DND-41 (cell line): ENCODE results near the gene HEY2.

ENCODE experiments used
- ATAC-seq: fragments of 200-7000 bp; cut with Tn5 transposase; 3 replicates; pipeline ENCODE4 v1.9.1; 2021; ENCODE audit warnings: low read depth; ENCODE audit not compliant: insufficient read depth
- DNase-seq: peaks from one replicate; pipeline ENCODE4 v3.0.0-alpha.2; 2020
- H2AFZ ChIP-seq: 2 replicates; pipeline ENCODE4 v1.6.0; 2012; ENCODE audit warnings: low read depth, low read length
- H3K27ac ChIP-seq: 2 replicates; pipeline ENCODE4 v1.5.1; 2012; ENCODE audit warnings: low read length, inconsistent platforms
- H3K27me3 ChIP-seq: fragments of 200-600 bp; sonication (generic); 2 replicates; pipeline ENCODE4 v1.6.0; 2012; ENCODE audit warnings: low read length, mild to moderate bottlenecking, inconsistent platforms; ENCODE audit not compliant: insufficient read depth, poor library complexity
- H3K36me3 ChIP-seq: 2 replicates; pipeline ENCODE4 v1.5.1; 2012; ENCODE audit warnings: low read length, inconsistent platforms; ENCODE audit not compliant: insufficient read depth
- H3K4me1 ChIP-seq: 2 replicates; pipeline ENCODE4 v1.5.1; 2012; ENCODE audit warnings: mild to moderate bottlenecking, low read length; ENCODE audit not compliant: insufficient read depth
- H3K4me2 ChIP-seq: 2 replicates; pipeline ENCODE4 v1.6.0; 2012; ENCODE audit warnings: mild to moderate bottlenecking, moderate library complexity, low read length, inconsistent platforms; ENCODE audit not compliant: insufficient read depth
- H3K4me3 ChIP-seq, 2 experiments: fragments of 200-600 bp in 1 of 2; shearing (Covaris generic) in 1 of 2; 2 replicates each; pipeline ENCODE4 v1.5.1; 2012 to 2016; ENCODE audit warnings: inconsistent platforms in 2 of 2, low read length in 2 of 2, mild to moderate bottlenecking in 2 of 2, low read depth in 1 of 2, moderate library complexity in 1 of 2
- H3K79me2 ChIP-seq: 2 replicates; pipeline ENCODE4 v1.6.0; 2012; ENCODE audit warnings: low read length, inconsistent platforms; ENCODE audit not compliant: insufficient read depth
- H3K9ac ChIP-seq: 2 replicates; pipeline ENCODE4 v1.6.0; 2012; ENCODE audit warnings: low read depth, mild to moderate bottlenecking, inconsistent platforms, low read length, moderate library complexity
- H3K9me3 ChIP-seq: 2 replicates; pipeline ENCODE4 v1.5.1; 2012; ENCODE audit warnings: low read length, moderate library complexity, mild to moderate bottlenecking, inconsistent platforms; ENCODE audit not compliant: insufficient read depth, severe bottlenecking
- H4K20me1 ChIP-seq: 2 replicates; pipeline ENCODE4 v1.6.0; 2012; ENCODE audit warnings: low read length; ENCODE audit not compliant: insufficient read depth
- CTCF ChIP-seq: IDR thresholded peaks from 2 replicates; pipeline ENCODE4 v1.5.1; 2012; ENCODE audit warnings: borderline replicate concordance, low read length, moderate library complexity, mild to moderate bottlenecking; ENCODE audit not compliant: poor library complexity, severe bottlenecking; ENCODE audit errors: extremely low read depth
- EZH2 ChIP-seq: IDR thresholded peaks from 3 replicates; pipeline ENCODE4 v1.6.1; 2012; ENCODE audit warnings: borderline replicate concordance, low read depth, mild to moderate bottlenecking, moderate library complexity, low read length, inconsistent platforms; ENCODE audit not compliant: severe bottlenecking

HEY2 gene

GRCh38 chr6:125717120-125717731 lies 32.2 kb upstream of the HEY2 start:
- no peak for DNase-seq
- no peaks in the 10 kb centered on the region for H3K79me2 ChIP-seq
- no peaks in the 10 kb centered on the region for H3K9me3 ChIP-seq
- no peaks in the 10 kb centered on the region for H3K27me3 ChIP-seq
- no peaks in the 10 kb centered on the region for H3K36me3 ChIP-seq
- ATAC-seq: no peak
- H2AFZ ChIP-seq: no peak overlapping the region
- no peak overlapping the region for H3K9ac ChIP-seq
- H4K20me1 ChIP-seq: no peaks in the 10 kb centered on the region
- H3K4me3 ChIP-seq: no peak overlapping the region
- TF ChIP-seq CTCF: no peak
- no peak for TF ChIP-seq EZH2
- H3K27ac ChIP-seq: no peak overlapping the region
- H3K4me1 ChIP-seq: no peaks in the 10 kb centered on the region
- no peak overlapping the region for H3K4me2 ChIP-seq

GRCh38 chr6:125718109-125718508 lies 31.3 kb upstream of the HEY2 start:
- no peak for TF ChIP-seq EZH2
- no peak for TF ChIP-seq CTCF
- no peak overlapping the region for H2AFZ ChIP-seq
- no peak overlapping the region for H3K4me2 ChIP-seq
- no peaks in the 10 kb centered on the region for H3K9me3 ChIP-seq
- H3K36me3 ChIP-seq: no peaks in the 10 kb centered on the region
- H3K79me2 ChIP-seq: no peaks in the 10 kb centered on the region
- H3K4me3 ChIP-seq: no peak overlapping the region
- no peak overlapping the region for H3K27ac ChIP-seq
- no peaks in the 10 kb centered on the region for H3K4me1 ChIP-seq
- DNase-seq (no peak), ATAC-seq (no peak)
- H3K27me3 ChIP-seq: no peaks in the 10 kb centered on the region
- H4K20me1 ChIP-seq: no peaks in the 10 kb centered on the region
- H3K9ac ChIP-seq: no peak overlapping the region

GRCh38 chr6:125722886-125723285 lies 26.5 kb upstream of the HEY2 start:
- no peak overlapping the region for H3K4me2 ChIP-seq
- no peaks in the 10 kb centered on the region for H3K36me3 ChIP-seq
- ATAC-seq (no peak), DNase-seq (no peak)
- H2AFZ ChIP-seq: no peak overlapping the region
- H3K9me3 ChIP-seq: no peaks in the 10 kb centered on the region
- no peaks in the 10 kb centered on the region for H3K27me3 ChIP-seq
- no peaks in the 10 kb centered on the region for H4K20me1 ChIP-seq
- H3K27ac ChIP-seq: no peak overlapping the region
- no peaks in the 10 kb centered on the region for H3K79me2 ChIP-seq
- TF ChIP-seq EZH2 (no peak), CTCF (no peak)
- no peaks in the 10 kb centered on the region for H3K4me1 ChIP-seq
- no peak overlapping the region for H3K4me3 ChIP-seq
- H3K9ac ChIP-seq: no peak overlapping the region
